ENCODE results near the gene MSI2. TPM values are rescaled to one million over a fixed set of nuclear protein-coding genes. Genes with fewer than 3 reads are reported as not detected.
A peak's percentile ranks its signal among the peaks of the same experiment; 100 is the strongest.
"Not testable (repeated sequence)": the region's sequence is repeated elsewhere in the genome, so short reads cannot be mapped to it uniquely, and the experiment has no call there.

Gene MSI2
- total RNA-seq = 22.8 and 29.8 TPM in 2 replicates

- peak; percentile 43 for DNase-seq (ENCODE audit: low read depth, low spot score)
Measured at GRCh38 chr17:57255776-57256681, at the start of gene MSI2. MSI2 (plus strand) TSS chr17:57256523; CDS start chr17:57256743, 220 bp downstream.

GRCh38 chr17:57206928-57207327, 49.4 kb upstream of the MSI2 start:
- no peak for DNase-seq (ENCODE audit: low read depth, low spot score)

- DNase-seq (ENCODE audit: low read depth, low spot score) = no peak
Measured at GRCh38 chr17:57207396-57207795, 48.9 kb upstream of the MSI2 start.

- no peak for DNase-seq (ENCODE audit: low read depth, low spot score)
Measured at GRCh38 chr17:57210224-57210553, 46.1 kb upstream of the MSI2 start.

GRCh38 chr17:57210972-57211411, 45.3 kb upstream of the MSI2 start:
- no peak for DNase-seq (ENCODE audit: low read depth, low spot score)

- no peak for DNase-seq (ENCODE audit: low read depth, low spot score)
Measured at GRCh38 chr17:57211543-57211942, 44.8 kb upstream of the MSI2 start.

- DNase-seq (ENCODE audit: low read depth, low spot score) = no peak
Measured at GRCh38 chr17:57213180-57213825, 43.0 kb upstream of the MSI2 start.

- DNase-seq (ENCODE audit: low read depth, low spot score) = peak; percentile 30
Measured at GRCh38 chr17:57215317-57215716, 41.0 kb upstream of the MSI2 start.

- no peak for DNase-seq (ENCODE audit: low read depth, low spot score)
Measured at GRCh38 chr17:57221366-57222350, 34.7 kb upstream of the MSI2 start.

- not testable (repeated sequence) for DNase-seq (ENCODE audit: low read depth, low spot score)
Measured at GRCh38 chr17:57222422-57222821, 33.9 kb upstream of the MSI2 start.

- DNase-seq (ENCODE audit: low read depth, low spot score) = no peak
Measured at GRCh38 chr17:57225127-57225526, 31.2 kb upstream of the MSI2 start.

- DNase-seq (ENCODE audit: low read depth, low spot score) = peak; percentile 52
Measured at GRCh38 chr17:57226793-57227192, 29.5 kb upstream of the MSI2 start.

- no peak for DNase-seq (ENCODE audit: low read depth, low spot score)
Measured at GRCh38 chr17:57228911-57229310, 27.4 kb upstream of the MSI2 start.

- no peak for DNase-seq (ENCODE audit: low read depth, low spot score)
Measured at GRCh38 chr17:57234061-57234738, 22.1 kb upstream of the MSI2 start.

GRCh38 chr17:57234739-57235092, 21.6 kb upstream of the MSI2 start:
- DNase-seq (ENCODE audit: low read depth, low spot score) = no peak

- no peak for DNase-seq (ENCODE audit: low read depth, low spot score)
Measured at GRCh38 chr17:57235124-57235523, 21.2 kb upstream of the MSI2 start.

GRCh38 chr17:57236686-57237299, 19.5 kb upstream of the MSI2 start:
- no peak for DNase-seq (ENCODE audit: low read depth, low spot score)

- no peak for DNase-seq (ENCODE audit: low read depth, low spot score)
Measured at GRCh38 chr17:57240648-57241047, 15.7 kb upstream of the MSI2 start.

GRCh38 chr17:57242148-57242547, 14.2 kb upstream of the MSI2 start:
- no peak for DNase-seq (ENCODE audit: low read depth, low spot score)

GRCh38 chr17:57243171-57243622, 13.1 kb upstream of the MSI2 start:
- no peak for DNase-seq (ENCODE audit: low read depth, low spot score)

GRCh38 chr17:57245786-57246185, 10.5 kb upstream of the MSI2 start:
- no peak for DNase-seq (ENCODE audit: low read depth, low spot score)

Data from pulmonary artery endothelial cell (primary cell).